22Rv1 (cell line): ENCODE measurements around the gene SLC25A21.

Source experiments
- H3K27ac ChIP-seq: fragments of 450-650 bp; 2 replicates; pipeline ENCODE4 v1.5.1; 2017
- CTCF ChIP-seq: fragments of 450-650 bp; IDR thresholded peaks from 2 replicates; pipeline ENCODE4 v1.5.1; 2017; ENCODE audit warnings: mild to moderate bottlenecking
- ZFX ChIP-seq: fragments of 450-650 bp; IDR thresholded peaks from 2 replicates; pipeline ENCODE4 v1.6.1; 2017; ENCODE audit warnings: antibody characterized with exemption, borderline replicate concordance

SLC25A21 gene

GRCh38 chr14:36976571-36977023, 195.8 kb downstream of the SLC25A21 start:
- TF ChIP-seq ZFX = no peak
- TF ChIP-seq CTCF = no peak
- no peak overlapping the region for H3K27ac ChIP-seq

GRCh38 chr14:36975834-36976233, 196.6 kb downstream of the SLC25A21 start:
- TF ChIP-seq CTCF (no peak), ZFX (no peak)
- no peak overlapping the region for H3K27ac ChIP-seq

GRCh38 chr14:36974985-36975384, 197.4 kb downstream of the SLC25A21 start:
- TF ChIP-seq ZFX = no peak
- no peak for TF ChIP-seq CTCF

GRCh38 chr14:36973806-36974442, 198.5 kb downstream of the SLC25A21 start:
- H3K27ac ChIP-seq = 0 out of 2 replicates have a peak overlapping the region, but pooled peaks have one; percentile 0
- TF ChIP-seq ZFX = no peak
- TF ChIP-seq CTCF = no peak

More at GRCh38 chr14:36974985-36975384, 197.4 kb downstream of the SLC25A21 start:
- no peak overlapping the region for H3K27ac ChIP-seq

GRCh38 chr14:36971263-36971855, 201.0 kb downstream of the SLC25A21 start:
- no peak overlapping the region for H3K27ac ChIP-seq
- TF ChIP-seq CTCF (no peak), ZFX (no peak)

DNA sequence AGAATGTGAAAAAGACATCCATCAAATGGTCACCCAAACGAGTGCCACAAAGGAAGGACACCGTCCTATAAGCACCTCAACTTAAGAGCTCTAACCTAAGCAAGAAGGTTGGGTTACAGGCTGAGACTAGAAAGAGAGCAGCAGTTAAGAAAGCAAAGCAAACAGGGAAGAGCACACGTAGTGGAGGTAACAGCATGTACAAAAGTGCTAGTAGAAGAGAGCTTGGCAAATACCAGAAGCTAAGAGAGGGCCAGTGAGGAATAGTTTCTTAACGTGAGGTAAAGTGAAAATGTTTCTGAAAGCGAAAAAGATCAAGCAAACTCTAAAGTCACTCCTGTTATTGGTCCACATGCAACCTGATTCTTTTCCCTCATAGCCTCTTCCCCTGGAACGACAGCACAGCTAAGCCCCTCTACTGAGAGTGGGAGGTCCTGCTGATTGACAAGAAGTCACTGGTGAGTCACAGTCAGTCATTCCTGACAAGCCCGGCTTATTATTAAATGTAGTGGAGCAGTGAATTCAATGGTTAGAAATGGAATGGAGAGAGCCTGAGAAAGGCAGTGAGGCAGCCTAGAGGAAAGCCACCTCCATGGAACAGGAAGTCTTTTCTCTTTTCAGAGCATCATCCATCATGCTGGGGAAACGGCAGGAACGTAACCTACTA, 204.4 kb downstream of the SLC25A21 start:
- no peak overlapping the region for H3K27ac ChIP-seq
- TF ChIP-seq CTCF (no peak), ZFX (no peak)

DNA sequence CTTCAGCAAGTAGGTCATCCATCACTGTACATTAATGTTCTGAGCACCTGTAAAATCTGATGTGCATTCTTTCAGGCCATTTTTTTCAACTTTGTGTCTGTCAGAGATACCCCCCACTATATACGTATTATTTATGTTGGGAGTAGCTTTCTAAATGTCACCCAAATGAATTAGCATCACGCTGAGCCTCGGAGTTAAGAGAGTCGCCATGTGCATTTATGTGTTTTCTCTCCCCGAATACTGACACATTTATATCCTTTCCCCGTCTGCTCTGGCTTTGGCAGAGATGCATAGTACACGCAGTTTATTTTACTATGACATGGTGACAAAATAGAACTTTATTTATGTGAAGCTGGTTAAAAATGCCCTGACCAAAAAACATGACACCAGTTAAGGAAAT, 216.4 kb downstream of the SLC25A21 start:
- H3K27ac ChIP-seq = no peak overlapping the region
- no peak for TF ChIP-seq CTCF
- no peak for TF ChIP-seq ZFX
